KG1 (cell line): ENCODE results near the gene SLC22A5.

ENCODE experiments used
- DNase-seq: peaks from one replicate; lab custom pipeline; 2025; lab: John Stamatoyannopoulos, UW

The SLC22A5 gene

DNA sequence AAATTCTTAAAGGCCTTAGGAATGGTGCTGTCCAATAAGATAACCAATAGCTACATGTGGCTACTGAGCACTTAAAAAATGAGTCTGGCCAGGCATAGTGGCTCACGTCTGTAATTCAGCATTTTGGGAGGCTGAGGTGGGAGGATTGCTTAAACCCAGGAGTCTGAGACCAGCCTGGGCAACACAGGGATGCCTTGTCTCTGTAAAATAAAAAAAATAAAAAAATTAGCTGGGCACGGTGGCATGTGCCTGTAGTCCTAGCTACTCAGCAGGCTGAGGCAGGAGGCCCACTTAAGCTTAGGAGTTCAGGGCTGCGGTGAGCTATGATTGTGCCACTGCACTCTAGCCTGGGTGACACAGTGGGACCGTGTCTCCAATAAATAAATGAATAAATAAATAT, 1.3 kb upstream of the SLC22A5 start:
- DNase-seq: no peak

DNA sequence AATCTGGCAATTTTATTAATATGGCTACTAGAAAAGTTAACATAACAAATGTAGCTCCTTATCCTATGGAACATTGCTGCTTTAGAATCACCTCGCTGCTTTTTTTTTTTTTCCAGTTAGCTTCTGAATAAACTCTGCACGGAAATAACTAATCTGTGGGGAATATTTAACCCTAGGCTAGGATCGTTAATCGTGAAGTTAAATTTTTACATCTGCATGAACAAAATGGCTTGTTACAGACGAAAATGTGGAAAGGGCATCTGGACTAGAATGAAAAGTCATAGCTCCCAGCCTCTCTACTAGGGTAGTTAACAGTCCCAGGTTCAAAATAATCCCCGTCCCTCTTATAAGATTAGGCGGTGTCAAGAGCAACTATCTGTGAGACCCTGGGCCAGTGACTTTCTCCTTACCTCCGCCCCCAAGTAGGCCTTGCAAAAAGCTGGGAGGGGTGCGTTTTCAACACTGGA, 470 bp upstream of the SLC22A5 start:
- DNase-seq: no peak

DNA sequence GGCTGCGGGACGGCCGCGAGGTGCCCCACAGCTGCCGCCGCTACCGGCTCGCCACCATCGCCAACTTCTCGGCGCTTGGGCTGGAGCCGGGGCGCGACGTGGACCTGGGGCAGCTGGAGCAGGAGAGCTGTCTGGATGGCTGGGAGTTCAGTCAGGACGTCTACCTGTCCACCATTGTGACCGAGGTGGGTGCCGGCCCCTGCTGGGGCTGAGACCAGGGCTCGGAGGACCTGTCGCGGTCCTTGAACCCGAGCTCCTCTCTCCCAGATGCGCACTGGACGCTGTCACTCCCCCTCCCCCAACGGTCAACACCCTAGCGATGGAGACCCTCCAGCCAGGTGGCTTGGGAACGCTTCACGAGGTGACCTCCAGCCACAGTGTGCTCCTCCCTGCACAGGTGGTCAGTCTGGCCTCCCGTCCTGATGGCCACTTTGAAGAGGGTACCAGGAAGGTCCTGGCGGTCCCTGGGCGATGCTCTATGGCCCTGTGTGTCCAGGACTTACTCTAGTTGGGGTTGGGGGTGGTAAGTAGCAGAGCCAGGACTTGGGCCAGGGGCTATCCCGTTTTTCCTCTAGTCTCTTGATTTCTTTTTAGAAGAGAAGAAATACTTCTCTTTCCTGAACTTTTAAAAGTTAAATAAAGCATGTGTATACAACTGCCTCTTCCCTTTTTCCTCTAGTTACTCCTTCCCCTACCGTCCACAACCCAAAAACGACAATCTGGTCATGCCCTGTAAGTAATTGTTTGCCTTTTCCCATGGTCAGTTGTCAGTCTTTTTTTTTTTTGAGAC, 866 bp downstream of the SLC22A5 start:
- DNase-seq: no peak

GRCh38 chr5:132370971-132371602, 1.6 kb downstream of the SLC22A5 start:
- no peak for DNase-seq

GRCh38 chr5:132371603-132371994, 2.1 kb downstream of the SLC22A5 start:
- DNase-seq: no peak

DNA sequence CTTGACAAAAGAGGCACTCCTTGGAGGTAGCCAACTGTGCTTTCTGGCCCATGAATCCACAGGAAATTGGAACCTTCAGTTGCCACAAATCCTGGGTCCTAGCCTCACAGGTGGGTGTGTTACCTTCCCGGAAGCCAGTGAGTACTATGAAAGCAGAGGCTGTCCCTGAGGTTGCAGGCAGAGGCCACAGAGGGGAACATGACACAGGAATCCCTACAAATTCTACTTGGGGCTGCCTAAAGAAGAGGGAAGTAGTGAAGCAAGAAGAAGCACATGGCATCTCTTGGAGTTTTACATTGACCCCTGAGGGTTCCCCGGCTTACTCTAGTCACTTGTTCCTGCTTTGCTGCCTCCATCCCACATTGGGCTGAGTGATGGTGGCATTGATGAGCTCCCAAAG, 2.6 kb downstream of the SLC22A5 start:
- no peak for DNase-seq

GRCh38 chr5:132372542-132372941, 3.0 kb downstream of the SLC22A5 start:
- DNase-seq: no peak

GRCh38 chr5:132375957-132376356, 6.4 kb downstream of the SLC22A5 start:
- DNase-seq: no peak

- DNase-seq: no peak
Observed at GRCh38 chr5:132376694-132377641, 7.5 kb downstream of the SLC22A5 start.

GRCh38 chr5:132377738-132378137, 8.2 kb downstream of the SLC22A5 start:
- DNase-seq: no peak

GRCh38 chr5:132378580-132378979, 9.1 kb downstream of the SLC22A5 start:
- no peak for DNase-seq

- DNase-seq: no peak
Observed at GRCh38 chr5:132380047-132380446, 10.5 kb downstream of the SLC22A5 start.

DNA sequence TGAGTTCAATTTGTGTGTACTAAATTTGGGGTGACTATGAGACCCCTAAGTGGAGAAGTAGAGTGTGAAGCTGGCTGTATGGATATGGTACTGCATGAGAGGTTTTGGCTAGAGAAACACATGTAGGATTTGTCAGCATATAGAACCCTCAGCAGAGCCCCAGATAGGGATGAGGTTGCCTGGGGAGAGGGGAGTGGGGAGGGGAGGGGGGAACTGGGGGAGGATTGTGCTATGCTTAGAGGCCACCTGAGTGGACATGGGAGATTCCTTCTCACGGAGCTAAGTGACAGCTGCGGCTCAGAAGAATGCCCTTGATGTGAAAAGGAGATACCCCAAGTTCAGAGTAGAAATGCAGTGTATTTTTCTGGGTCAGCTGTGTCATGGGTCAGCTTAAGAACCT, 11.2 kb downstream of the SLC22A5 start:
- no peak for DNase-seq

DNA sequence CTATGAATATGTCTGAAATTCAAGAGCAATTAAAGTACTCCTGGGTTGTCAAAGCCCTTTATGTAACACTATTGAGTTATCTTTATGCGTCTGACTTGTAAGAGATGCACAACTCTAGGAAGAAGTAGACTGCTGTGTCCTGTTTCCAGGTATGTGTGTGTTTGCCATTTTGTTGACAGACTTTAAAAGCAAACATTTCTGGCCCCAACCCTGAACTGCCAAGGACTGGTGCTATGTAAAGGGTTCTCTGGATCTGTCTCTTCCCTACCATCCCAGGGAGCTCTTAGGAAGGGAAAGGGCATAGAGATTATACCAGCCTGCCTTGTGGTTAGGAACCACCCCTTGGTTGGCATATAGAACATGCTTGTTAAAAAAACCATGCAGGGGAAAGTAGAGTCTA, 12.1 kb downstream of the SLC22A5 start:
- no peak for DNase-seq

DNA sequence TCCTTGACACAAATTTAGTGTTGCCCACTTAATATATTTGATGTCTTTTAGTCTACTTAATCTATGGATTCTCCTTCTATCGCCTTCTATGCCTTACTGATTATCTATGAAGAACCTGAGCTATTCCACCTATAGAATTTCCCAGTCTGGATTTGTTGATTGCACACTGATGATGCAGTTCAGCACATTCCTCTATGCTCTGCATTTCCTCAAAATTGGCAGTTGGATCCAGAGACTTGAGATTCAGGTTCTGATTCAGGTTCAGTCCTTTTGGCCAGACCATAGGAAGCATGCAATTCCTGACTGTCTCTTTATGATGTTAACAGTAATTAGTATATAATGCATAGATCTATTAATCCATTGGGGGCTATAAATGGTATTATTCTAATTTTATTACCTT, 13.8 kb downstream of the SLC22A5 start:
- no peak for DNase-seq

GRCh38 chr5:132383984-132384383, 14.5 kb downstream of the SLC22A5 start:
- no peak for DNase-seq

DNA sequence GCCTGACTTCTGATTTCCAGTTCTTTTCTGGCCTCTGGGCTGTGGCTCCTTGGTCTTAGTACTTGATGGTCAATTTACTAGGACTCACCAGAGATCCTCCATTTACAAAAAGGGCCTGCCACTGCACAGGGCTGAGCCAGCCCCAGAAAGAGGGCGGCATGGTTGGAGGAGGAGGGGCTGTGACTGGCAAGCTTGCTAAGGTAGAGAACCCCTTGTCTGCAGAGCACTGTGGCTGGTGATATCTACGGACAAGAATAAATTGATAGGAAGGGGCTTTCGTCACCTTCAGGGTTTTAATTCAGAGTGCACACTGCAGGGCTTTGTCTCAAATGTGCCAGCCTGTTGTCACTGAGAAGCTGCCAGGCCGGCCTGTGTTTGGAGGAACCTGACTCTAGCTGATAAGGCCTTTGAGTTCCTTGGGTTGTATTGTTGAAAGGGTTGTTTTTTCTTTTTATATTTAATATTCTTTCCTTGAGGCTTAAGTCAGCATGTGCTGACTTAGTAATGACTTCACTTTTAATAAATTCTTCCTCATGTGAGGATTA, 15.1 kb downstream of the SLC22A5 start:
- no peak for DNase-seq

DNA sequence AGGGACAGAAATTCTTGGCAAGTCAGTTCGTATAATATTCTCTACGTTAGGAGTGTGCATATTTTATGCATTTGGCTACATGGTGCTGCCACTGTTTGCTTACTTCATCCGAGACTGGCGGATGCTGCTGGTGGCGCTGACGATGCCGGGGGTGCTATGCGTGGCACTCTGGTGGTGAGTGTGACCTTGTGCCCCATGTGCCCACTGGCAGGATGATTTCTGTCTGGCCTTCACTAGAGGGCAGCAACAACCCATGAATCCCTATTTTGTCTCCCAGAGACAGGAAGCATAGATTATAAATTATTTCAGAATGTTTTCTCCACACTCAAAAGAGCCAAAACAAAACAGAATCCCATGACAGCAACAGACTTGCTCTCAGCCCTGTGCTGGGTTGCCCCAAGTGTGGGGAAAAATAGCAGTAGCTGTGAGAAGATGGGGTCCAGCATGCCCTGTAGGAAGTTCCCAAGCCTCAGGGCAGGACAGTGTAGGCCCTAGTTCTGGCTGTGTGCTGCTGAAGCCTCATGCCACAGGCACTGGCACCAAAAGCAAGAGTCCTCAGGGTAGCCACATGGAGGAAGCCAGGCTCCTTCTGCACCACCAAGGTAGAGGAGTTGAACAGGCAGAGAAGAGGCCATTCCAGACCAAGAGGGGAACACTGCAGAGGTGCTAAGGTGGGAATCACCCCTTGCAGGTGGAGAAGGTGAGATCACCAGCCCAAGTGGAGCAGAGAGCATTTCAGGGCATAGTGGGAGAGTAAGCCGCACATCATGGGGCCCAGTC, 16.0 kb downstream of the SLC22A5 start:
- DNase-seq: no peak

- no peak for DNase-seq
Observed at GRCh38 chr5:132386644-132387286, 17.3 kb downstream of the SLC22A5 start.

DNA sequence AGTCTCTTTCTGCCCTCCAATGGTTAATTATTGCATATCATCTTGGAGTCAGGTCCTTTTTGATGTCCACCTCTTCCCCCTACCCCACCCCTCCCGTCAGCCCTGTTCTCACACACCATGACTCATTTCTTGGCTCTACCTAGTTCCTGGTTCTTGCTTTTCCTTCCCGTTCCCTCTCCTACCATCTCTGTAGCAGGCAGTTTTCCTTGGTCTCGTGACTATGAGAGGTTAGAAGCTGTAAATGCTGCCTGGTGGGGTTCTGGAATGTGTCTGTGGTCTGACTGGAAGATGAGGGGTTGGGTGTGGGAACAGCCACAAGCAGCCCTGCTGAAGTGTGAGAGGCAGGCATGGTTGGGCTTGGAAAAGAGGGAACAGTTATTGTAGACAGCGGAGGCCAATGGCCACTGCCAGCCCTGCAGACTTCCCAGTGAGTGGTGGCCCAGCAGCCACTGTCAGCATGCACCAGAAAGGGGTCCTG, 18.2 kb downstream of the SLC22A5 start:
- DNase-seq: no peak
